GM19463 (cell line): ENCODE measurements around the gene IL17RA.

Experiments
- ATAC-seq: cut with Tn5 transposase; IDR thresholded peaks from one replicate; pipeline ENCODE4 v1.9.1; 2021; ENCODE audit warnings: mild to moderate bottlenecking, moderate library complexity; ENCODE audit not compliant: unreplicated experiment

IL17RA gene

DNA sequence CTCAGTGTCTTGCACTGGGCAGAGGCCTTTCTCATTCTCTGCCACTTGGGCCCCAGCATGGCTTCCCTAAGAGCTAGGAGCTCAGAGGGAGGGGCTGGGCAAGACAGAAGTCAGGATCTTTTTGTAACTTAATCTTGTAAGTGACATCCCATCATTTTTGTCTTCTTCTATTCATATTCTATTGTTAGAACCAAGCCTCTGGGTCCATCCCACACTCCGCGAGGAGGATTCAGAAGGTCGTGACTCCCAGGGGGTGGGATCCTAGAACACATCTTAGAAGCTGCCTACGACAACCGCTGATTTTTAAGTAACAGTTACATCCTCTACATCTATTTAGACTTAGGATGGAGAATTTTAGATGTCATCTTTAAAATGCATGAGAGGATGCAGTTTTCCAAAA lies 1.5 kb upstream of the IL17RA start:
- ATAC-seq = no peak

DNA sequence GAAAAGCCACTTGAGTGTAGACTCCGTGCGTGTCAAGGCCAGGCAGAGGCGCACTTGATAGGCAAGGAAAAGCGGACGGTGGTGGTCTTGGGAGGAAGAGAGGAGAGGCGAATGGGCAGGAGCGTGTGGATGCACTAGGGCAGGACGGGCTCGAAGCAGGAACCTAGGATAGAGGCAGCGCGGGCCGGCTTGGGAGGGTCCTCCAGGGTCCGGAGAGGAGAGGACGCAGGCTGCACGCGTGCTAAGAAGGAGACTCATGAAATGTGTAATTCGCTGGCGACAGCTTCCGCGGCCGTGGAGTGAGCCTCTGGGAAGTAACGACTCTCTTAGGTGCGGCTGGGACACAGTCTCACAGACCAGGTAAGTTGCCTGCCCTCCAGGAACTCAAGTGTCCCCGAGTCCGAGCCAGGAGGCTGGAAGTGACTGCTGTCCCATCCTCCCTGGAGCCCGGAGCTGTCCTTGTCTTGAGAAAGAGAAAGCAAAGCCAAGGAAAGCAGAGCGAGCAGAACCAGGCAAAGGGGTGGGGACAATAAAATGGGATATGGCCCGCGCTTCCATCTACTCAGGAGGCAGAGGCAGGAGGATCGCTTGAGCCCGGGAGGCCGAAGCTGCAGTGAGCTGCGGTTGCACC lies 874 bp upstream of the IL17RA start:
- ATAC-seq = no peak

DNA sequence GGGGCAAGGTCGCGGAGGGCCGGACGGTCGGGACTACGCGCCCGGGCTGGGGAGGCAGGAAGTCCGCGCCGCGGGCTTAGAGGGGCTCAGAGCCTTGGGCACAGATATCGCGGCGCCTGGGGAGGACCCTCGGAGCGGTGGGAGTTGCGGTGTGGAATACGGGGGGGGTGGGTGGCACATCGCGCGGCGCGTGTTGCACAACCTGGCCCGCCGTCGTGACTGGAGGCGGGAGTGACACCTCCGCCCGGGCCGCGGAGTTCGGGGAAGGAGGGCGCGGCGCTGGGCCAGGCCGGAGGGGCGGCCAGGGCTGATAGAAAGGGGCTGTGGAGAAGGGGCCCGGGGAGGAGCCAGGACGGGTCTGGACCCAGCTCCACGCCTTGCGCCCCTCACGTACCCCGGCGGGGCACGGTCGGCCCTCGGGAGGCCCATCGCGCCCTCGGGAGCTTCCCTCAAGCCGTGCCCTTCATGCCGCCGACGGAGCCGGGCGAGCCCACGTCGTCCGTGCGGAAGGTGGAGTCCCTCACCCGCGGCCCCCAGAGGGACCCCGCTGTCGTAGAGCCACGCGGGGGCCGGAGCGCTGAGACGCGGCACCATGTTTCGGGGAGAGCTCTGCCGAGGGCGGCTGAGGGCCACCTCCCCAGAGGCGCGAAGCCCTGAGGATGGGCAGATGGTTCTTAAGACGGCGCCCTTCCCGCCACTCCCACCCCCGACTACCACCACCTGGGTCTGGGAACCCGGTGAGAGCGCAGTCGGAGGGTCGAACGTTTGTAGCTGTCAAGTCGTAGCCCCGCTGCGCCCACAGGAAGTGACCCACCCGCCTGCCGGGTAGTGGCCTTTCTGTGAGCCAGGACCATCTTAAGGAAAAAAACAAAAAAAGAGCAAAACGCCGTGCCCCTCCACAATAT lies 729 bp downstream of the IL17RA start:
- ATAC-seq = no peak

DNA sequence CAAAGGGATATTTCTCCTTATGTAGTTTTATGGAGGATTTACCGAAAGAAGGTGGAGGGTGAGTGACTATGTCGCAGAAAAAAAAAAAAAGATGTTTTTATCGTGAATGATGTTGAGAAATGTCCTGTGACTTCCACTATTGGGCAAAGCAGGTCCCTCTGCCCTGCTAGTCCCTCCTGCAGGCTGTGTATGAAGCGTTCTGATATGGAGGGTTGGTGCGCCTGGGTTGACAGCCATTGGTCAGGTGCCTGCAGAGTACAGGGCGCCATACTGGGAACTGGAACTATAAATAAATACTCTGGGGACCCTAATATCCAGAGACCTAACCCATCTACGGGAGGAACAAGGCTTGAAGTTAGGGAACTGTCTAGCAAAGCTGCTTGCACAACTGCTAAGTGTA lies 1.5 kb downstream of the IL17RA start:
- ATAC-seq = no peak

DNA sequence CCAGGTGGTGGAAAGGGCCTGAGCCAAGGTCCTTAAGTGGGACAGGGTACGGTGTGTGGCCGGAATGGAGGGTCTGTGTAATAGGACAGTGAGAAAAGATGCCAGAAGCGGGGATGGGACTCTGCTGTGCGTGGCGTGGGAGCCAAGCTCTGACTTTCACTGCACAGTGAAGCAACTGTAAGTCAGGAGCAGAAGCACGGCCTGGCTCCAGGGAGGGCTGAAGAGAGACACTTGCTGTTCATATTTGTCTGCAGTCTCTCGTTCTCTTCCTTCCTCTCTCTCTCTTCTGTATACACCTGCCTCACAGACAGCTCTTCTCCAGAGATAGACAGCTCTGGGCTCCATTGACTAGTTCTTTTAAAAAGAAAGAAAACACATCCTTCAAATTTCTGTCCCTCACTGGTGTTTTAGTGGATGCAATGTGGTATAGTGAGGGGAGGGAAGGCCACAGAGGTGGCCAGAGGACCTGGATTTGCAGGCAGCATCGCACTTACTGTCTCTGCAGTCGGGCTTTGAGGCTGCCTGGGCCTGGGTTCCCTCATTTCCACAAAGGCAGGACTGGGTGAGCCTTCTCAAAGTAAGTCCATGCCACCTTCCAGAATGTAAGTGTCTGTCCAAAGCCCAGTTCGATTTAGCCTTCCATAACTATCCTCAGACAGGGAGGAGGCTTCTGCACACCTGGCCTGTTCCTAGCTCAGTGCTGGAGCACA lies 2.1 kb downstream of the IL17RA start:
- ATAC-seq = no peak

DNA sequence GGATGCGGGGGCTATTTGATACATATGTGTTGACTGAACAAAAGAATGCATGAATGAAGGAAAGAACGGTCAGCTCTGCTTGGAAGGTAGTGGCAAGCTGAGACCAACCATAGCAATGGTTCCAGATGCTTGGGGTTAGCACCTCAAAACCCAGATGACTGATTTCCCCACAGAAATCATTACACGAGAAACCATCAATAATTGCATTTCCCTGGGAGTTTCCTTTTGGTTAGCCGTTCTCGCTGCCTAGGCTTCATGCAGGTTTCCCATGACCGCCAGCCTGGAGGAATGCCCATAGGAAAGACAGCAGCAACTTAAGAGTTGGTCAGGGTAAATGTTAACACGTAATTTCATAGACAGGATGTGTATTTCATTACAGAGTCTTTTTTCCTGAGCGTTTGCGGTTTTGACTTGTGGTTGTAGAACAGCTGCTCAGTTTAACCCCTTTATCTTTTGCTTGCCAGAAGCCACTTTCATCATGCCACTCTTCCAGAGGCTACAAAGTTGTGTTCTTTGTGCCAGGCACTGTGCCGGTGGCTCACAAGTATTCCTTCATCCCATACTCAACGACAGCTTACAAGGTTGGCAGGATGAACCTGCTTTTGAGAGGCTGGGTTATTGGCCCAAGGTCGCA lies 2.8 kb downstream of the IL17RA start:
- ATAC-seq = peak; percentile 32

DNA sequence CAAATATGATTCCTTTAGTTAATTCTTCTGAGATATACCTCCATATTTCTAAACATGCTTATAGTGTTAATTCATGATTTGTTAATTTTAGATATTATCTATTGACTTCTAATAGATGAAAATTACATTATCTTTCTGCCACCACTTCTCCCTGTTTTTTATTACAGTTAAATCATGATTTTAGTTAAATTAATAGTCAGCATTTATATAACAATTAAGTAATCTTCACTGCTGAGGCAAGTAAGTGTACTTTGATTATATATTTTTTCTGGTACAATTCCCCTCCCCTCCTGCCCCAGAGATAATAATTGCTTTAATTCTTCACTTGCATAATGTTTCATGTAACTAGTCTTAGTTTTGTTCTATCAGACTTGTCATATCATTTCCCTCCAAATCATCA lies 5.8 kb downstream of the IL17RA start:
- no peak for ATAC-seq

DNA sequence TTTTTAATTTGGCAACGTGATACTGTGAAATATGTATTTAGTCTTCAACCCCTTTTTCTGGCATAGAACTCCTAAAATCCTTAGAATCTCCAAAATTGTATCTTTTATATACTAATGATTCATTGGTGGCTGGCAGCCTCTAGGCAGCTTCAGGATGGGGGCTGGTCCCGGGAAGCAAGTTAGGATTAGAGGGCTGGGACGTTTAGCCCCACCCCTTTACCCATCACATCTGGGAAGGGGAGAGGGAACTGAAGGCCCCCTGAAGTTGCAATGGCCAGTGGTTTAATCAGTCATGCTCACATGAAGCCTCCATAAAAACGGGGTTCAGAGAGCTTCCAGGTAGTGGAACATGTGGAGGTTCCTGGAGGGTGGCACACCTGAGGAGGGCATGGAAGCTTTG lies 7.1 kb downstream of the IL17RA start:
- no peak for ATAC-seq

DNA sequence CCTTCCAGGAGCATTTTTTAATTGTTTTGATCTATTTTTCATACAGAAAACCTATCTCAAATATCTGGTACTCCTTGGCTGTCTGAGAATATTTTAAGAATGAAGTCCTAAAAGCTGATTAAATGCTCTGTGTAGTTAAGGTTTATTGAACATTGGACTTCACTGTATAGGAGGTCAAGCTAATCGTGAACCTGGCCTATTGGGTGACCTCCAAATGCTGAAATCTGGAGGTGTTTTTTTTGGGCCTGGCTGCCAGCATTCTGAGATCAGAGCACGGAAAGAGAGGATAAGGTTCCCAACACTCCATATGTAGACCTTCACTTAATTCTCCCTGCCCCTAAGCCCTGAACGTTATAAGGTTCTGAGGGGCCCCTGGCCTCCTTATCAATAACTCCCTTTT lies 8.3 kb downstream of the IL17RA start:
- ATAC-seq = no peak

DNA sequence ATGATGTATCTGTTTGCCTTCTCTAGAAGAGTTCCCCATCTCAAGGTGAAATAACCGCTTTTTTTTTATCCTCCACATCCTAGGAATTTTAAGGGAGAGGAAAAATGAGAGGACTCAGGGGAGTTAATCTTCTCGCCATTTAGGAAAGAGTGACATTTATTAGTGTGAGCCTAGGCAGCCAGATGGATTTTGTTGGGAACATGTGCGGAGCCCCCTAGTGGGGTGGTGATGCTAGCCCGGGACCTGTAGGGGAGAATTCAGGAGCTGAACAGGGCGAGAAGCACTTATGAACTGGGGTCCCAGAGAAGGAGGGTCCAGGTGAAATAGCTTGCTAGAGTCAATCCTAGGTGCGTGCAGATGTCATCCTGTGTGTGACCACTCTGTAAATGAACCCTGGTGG lies 10.7 kb downstream of the IL17RA start:
- no peak for ATAC-seq

DNA sequence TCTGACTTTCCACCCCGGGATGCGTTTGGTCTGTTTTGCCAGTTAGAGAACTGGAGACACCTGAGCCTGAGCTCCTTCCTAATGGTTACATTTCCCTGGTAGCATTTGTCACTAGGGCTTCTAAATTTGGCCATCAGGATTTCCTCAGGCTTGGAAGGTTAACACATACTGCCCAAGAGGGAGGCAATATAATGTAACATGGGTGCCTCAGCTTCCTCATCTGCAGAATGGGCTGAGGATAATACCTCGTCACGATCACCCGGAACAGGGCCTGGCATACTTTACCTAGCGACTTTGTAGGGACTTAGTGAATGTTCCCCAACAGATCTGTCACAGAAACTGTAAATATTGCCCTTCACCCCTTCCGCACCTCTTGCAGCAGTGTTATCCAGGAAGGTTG lies 11.3 kb downstream of the IL17RA start:
- no peak for ATAC-seq

DNA sequence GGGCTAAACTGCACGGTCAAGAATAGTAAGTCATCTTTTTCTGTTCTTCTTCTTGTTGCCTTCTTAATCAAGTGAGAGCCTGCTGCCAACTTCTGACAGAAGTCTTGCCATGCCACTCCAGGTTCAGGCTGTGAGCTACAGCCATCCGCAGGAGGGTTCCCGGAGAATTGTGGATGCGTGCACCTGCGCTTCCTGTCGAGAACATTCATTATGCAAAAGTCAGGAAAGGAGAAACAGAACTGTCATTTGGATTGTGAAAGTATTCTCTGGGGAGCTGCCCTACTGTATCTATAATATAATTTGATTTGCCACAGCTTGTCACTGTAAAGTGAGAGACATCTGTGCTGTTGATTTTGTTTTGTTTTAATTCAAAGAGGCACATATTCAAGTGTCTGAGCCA lies 12.3 kb downstream of the IL17RA start:
- no peak for ATAC-seq

DNA sequence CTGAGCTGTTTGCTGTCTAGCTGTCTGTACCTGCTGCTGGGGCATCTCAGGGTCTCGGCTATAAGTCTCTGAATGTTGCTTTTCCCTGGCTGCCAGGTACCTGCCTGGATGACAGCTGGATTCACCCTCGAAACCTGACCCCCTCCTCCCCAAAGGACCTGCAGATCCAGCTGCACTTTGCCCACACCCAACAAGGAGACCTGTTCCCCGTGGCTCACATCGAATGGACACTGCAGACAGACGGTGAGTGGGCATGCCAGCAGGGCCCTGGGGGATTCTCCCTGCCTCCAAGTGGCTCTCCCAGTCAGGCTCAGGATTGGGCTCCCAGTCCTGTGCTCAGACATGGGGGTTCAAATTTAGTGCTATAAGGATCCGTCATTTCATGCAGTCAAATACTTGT lies 12.9 kb downstream of the IL17RA start:
- ATAC-seq = no peak

DNA sequence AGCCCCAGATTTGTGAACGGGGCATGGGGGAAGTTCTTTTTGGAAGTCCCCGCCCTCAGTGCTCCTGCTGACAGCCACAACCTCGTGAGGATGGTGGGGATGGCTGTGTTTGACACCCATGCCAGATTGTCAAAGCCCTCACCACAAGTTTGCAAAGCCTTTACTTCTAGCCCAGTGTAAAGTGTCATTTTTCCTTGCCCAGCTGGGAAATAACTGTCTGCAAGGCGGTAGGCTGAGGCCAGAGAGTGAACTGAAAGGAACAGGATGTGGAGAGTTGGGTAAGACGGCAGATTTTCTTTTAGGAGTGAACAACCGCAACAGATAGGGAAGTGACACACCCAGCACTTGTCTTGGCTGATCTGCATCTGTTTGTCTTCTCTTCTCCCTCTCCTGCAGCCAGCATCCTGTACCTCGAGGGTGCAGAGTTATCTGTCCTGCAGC lies 13.6 kb downstream of the IL17RA start:
- ATAC-seq = peak; percentile 65

DNA sequence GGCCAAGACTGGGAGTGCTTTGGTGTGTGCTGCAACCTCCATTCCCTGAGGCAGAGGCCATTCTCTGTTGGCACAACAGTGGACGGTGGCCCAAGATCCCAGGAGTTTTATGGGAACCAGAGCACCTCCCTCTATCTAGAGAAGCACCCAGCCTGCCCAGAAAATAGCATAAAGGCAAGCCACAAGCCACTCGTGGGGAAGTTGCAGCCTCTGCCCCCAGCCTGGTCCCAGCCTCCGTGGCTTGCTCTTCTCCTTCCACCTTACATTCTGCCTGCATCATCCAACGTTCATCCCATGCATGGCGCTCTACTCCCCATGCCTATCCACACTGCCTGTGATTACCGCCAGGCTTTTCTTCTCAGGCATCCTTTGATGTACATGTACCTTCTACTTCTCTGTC lies 15.8 kb downstream of the IL17RA start:
- no peak for ATAC-seq

DNA sequence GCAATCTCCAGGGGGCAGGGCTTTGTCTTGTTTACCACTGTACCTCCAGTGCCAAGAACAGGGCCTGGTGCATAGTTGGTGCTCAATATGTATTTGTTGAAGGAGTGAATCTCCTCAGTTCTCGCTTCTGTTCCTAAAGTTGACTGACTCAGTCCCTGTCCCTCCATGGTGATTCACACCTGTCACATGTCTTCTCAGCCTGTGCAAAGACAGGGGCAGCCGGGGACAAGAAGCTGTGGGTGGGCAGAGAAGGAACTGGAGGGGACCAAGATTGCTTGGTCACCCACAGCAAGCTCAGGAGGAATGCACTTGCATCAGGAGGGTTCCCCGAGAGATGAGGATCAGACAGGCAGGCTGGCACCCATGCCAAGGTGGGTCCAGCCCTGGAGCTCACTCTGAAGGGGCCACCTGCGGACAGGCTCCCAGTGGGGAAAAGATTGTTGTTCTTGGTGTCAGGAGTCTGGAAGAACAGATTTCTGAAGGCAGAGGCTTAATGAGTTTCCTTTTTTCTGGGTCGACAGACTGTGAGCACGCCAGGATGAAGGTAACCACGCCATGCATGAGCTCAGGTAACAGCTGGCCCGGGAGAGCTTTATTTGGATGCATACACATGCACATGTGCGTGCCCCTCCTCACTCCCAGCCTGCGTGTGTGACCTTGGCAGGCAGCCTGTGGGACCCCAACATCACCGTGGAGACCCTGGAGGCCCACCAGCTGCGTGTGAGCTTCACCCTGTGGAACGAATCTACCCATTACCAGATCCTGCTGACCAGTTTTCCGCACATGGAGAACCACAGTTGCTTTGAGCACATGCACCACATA lies 16.9 kb downstream of the IL17RA start:
- ATAC-seq = no peak

DNA sequence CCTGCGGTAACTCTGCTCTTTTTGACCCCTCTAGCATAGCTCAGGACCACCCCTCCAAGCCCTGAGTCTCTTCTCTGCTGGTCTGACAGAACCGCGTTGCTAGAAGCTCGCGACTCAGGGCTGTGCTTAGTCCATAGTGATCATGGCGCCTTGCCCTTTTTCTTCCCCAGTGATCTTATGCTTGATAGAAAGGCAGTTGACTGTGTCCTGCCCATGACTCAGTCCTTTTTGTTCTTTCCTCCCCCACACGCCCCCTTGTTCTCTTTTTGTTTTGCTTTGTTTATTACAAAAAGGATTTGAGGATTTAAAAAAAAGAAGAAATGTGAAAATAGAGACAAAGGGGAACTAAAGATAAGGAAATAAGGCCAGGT lies 17.5 kb downstream of the IL17RA start:
- no peak for ATAC-seq

DNA sequence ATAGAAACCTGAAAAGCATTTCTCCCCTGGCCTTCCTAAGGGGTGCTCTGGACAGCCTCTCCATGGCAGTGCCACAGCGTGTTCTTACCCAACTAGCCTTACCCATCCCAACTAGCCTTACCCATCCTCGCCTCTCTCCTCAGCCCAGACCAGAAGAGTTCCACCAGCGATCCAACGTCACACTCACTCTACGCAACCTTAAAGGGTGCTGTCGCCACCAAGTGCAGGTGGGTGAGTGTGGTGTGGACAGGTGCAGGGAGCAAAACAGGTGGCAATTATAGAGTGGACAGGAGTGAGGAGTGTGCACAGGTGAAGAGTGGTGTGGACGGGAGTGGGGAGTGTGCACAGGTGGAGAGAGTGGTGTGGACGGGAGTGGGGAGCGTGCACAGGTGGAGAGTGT lies 18.6 kb downstream of the IL17RA start:
- ATAC-seq = no peak

DNA sequence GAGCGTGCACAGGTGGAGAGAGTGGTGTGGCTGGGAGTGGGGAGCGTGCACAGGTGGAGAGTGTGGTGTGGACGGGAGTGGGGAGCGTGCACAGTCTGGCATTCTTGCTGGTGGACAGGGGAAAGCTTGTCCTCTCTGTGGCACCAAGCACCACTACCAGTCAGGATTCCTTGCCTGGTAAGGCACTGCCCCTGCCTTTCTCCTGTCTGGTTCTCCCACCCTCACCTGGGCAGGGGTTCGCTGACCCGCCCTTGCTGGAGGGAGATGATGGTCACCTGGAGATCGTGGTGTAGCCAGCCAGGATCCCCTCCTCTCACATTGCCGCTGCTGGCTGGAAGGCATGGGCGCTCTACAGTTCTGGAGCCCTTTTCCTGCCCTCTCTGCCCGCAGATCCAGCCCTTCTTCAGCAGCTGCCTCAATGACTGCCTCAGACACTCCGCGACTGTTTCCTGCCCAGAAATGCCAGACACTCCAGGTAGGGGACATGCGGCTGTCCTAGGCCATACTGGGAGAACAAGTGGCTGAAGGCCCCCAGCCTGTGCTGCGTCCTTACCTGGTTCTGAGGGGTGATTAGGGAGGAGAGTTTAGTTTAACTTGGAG lies 19.6 kb downstream of the IL17RA start:
- no peak for ATAC-seq
